Subcutaneous abdominal adipose tissue (tissue), 5 donors: ENCODE data around the gene SCML2.
A peak's percentile ranks its signal among the peaks of the same experiment; 100 is the strongest.

ENCODE experiments used
- H3K27ac ChIP-seq: one replicate; pipeline ENCODE4 v1.7.0; 2013; ENCODE audit warnings: low read depth, mild to moderate bottlenecking, inconsistent platforms, low read length, moderate library complexity
- H3K27me3 ChIP-seq, 5 donors: one replicate each; pipeline ENCODE4 v1.7.0; 2013; ENCODE audit warnings: low read length in 5 of 5, inconsistent platforms in 1 of 5; ENCODE audit not compliant: control insufficient read depth in 5 of 5, insufficient read depth in 4 of 5
- H3K36me3 ChIP-seq, 5 donors: one replicate each; pipeline ENCODE4 v1.7.0; 2013; ENCODE audit warnings: low read length in 5 of 5; ENCODE audit not compliant: control insufficient read depth in 5 of 5, insufficient read depth in 5 of 5
- H3K4me1 ChIP-seq, 5 donors: one replicate each; pipeline ENCODE4 v1.7.0; 2013; ENCODE audit warnings: low read length in 5 of 5, mild to moderate bottlenecking in 3 of 5, moderate library complexity in 1 of 5; ENCODE audit not compliant: control insufficient read depth in 5 of 5, insufficient read depth in 5 of 5
- H3K4me3 ChIP-seq, 5 donors: one replicate each; pipeline ENCODE4 v1.7.0; 2013; ENCODE audit warnings: low read length in 5 of 5, low read depth in 1 of 5
- H3K9ac ChIP-seq, 5 donors: one replicate each; pipeline ENCODE4 v1.7.0; 2013; ENCODE audit warnings: low read length in 5 of 5, mild to moderate bottlenecking in 4 of 5, moderate library complexity in 3 of 5
- H3K9me3 ChIP-seq, 5 donors: one replicate each; pipeline ENCODE4 v1.7.0; 2013; ENCODE audit warnings: low read length in 5 of 5; ENCODE audit not compliant: control insufficient read depth in 5 of 5
- donor health status: healthy.
- donor health status: healthy.
- donor health status: healthy.
- donor health status: healthy.
- donor health status: healthy.

The SCML2 gene

GRCh38 chrX:18353931-18354368 is 538 bp downstream of the SCML2 start:
- Histone ChIP-seq H3K4me3 (peak overlapping the region; percentile 63 to 72 (median 66)), H3K27me3 (peaks cover 0 to 9% (median 0%) of the 10 kb centered on the region in 5 donors), H3K36me3 (no peaks in the 10 kb centered on the region), H3K9ac (peak overlapping the region in 1 of 5 donors; percentile 25), H3K9me3 (no peaks in the 10 kb centered on the region), H3K4me1 (peaks cover 0 to 13% (median 9%) of the 10 kb centered on the region in 5 donors), H3K27ac (no peak overlapping the region)

- Histone ChIP-seq H3K4me3 (no peak overlapping the region), H3K4me1 (peaks cover 0 to 16% (median 9%) of the 10 kb centered on the region in 5 donors), H3K27ac (no peak overlapping the region), H3K9ac (no peak overlapping the region), H3K27me3 (peaks cover 0 to 9% (median 0%) of the 10 kb centered on the region in 5 donors), H3K9me3 (no peaks in the 10 kb centered on the region), H3K36me3 (no peaks in the 10 kb centered on the region)
Measured at GRCh38 chrX:18351784-18352183, 2.7 kb downstream of the SCML2 start.

- H3K27ac ChIP-seq, result no peak overlapping the region
- no peaks in the 10 kb centered on the region for H3K36me3 ChIP-seq
- no peaks in the 10 kb centered on the region for H3K9me3 ChIP-seq
- H3K27me3 ChIP-seq, result peaks cover 0 to 7% (median 0%) of the 10 kb centered on the region in 5 donors
- H3K4me1 ChIP-seq, result peaks cover 0 to 3% (median 0%) of the 10 kb centered on the region in 5 donors
- no peak overlapping the region for H3K9ac ChIP-seq
- H3K4me3 ChIP-seq, result no peak overlapping the region
Measured at GRCh38 chrX:18348047-18348446, 6.4 kb downstream of the SCML2 start.

GRCh38 chrX:18309401-18309800 is 45.1 kb downstream of the SCML2 start:
- Histone ChIP-seq H3K27me3 (peaks cover 0 to 5% (median 0%) of the 10 kb centered on the region in 5 donors), H3K36me3 (no peaks in the 10 kb centered on the region), H3K4me3 (no peak overlapping the region), H3K4me1 (no peaks in the 10 kb centered on the region), H3K9me3 (peaks cover 0 to 5% (median 0%) of the 10 kb centered on the region in 5 donors), H3K27ac (no peak overlapping the region), H3K9ac (no peak overlapping the region)

- Histone ChIP-seq H3K36me3 (no peaks in the 10 kb centered on the region), H3K27ac (no peak overlapping the region), H3K4me3 (no peak overlapping the region), H3K9me3 (peaks cover 0 to 5% (median 2%) of the 10 kb centered on the region in 5 donors), H3K9ac (no peak overlapping the region), H3K4me1 (no peaks in the 10 kb centered on the region), H3K27me3 (no peaks in the 10 kb centered on the region)
Measured at GRCh38 chrX:18297251-18297650, 57.2 kb downstream of the SCML2 start.

GRCh38 chrX:18294893-18295292 is 59.6 kb downstream of the SCML2 start:
- Histone ChIP-seq H3K9ac (no peak overlapping the region), H3K36me3 (no peaks in the 10 kb centered on the region), H3K9me3 (peaks cover 0 to 5% (median 2%) of the 10 kb centered on the region in 5 donors), H3K4me1 (no peaks in the 10 kb centered on the region), H3K4me3 (no peak overlapping the region), H3K27me3 (no peaks in the 10 kb centered on the region), H3K27ac (no peak overlapping the region)

GRCh38 chrX:18291006-18291545 is 63.4 kb downstream of the SCML2 start:
- Histone ChIP-seq H3K9me3 (peaks cover 0 to 5% (median 0%) of the 10 kb centered on the region in 5 donors), H3K36me3 (no peaks in the 10 kb centered on the region), H3K4me1 (no peaks in the 10 kb centered on the region), H3K27ac (no peak overlapping the region), H3K9ac (no peak overlapping the region), H3K27me3 (peaks cover 0 to 3% (median 0%) of the 10 kb centered on the region in 5 donors), H3K4me3 (no peak overlapping the region)

GRCh38 chrX:18290200-18290599 is 64.3 kb downstream of the SCML2 start:
- Histone ChIP-seq H3K27me3 (peaks cover 0 to 3% (median 0%) of the 10 kb centered on the region in 5 donors), H3K27ac (no peak overlapping the region), H3K4me1 (no peaks in the 10 kb centered on the region), H3K4me3 (no peak overlapping the region), H3K9ac (no peak overlapping the region), H3K36me3 (no peaks in the 10 kb centered on the region), H3K9me3 (peaks cover 0 to 2% (median 0%) of the 10 kb centered on the region in 5 donors)

GRCh38 chrX:18288716-18289115 is 65.8 kb downstream of the SCML2 start:
- H3K27ac ChIP-seq, result no peak overlapping the region
- peaks cover 0 to 3% (median 0%) of the 10 kb centered on the region in 5 donors for H3K27me3 ChIP-seq
- H3K9ac ChIP-seq, result no peak overlapping the region
- H3K36me3 ChIP-seq, result no peaks in the 10 kb centered on the region
- no peaks in the 10 kb centered on the region for H3K4me1 ChIP-seq
- H3K4me3 ChIP-seq, result no peak overlapping the region
- H3K9me3 ChIP-seq, result peaks cover 0 to 5% (median 0%) of the 10 kb centered on the region in 5 donors

GRCh38 chrX:18286322-18286831 is 68.1 kb downstream of the SCML2 start:
- Histone ChIP-seq H3K36me3 (no peaks in the 10 kb centered on the region), H3K4me3 (no peak overlapping the region), H3K27ac (no peak overlapping the region), H3K4me1 (no peaks in the 10 kb centered on the region), H3K9me3 (peaks cover 0 to 5% (median 0%) of the 10 kb centered on the region in 5 donors), H3K27me3 (peaks cover 0 to 3% (median 0%) of the 10 kb centered on the region in 5 donors), H3K9ac (no peak overlapping the region)
